GM21381 (cell line): ENCODE results near the gene RAB18.
"Not testable (repeated sequence)": the region's sequence is repeated elsewhere in the genome, so short reads cannot be mapped to it uniquely, and the experiment has no call there.

Source experiments
- ATAC-seq: cut with Tn5 transposase; IDR thresholded peaks from one replicate; pipeline ENCODE4 v1.9.1; 2021; ENCODE audit warnings: mild to moderate bottlenecking, moderate library complexity; ENCODE audit not compliant: unreplicated experiment

RAB18 gene

GRCh38 chr10:27503498-27504006 is 552 bp upstream of the RAB18 start:
- no peak for ATAC-seq

- no peak for ATAC-seq
Observed at GRCh38 chr10:27504808-27505460, 830 bp downstream of the RAB18 start.

- not testable (repeated sequence) for ATAC-seq
Observed at GRCh38 chr10:27505537-27505936, 1.4 kb downstream of the RAB18 start.

- no peak for ATAC-seq
Observed at GRCh38 chr10:27506280-27506679, 2.2 kb downstream of the RAB18 start.

GRCh38 chr10:27512548-27512947 is 8.4 kb downstream of the RAB18 start:
- no peak for ATAC-seq

GRCh38 chr10:27513451-27514191 is 9.5 kb downstream of the RAB18 start:
- ATAC-seq: no peak

- no peak for ATAC-seq
Observed at GRCh38 chr10:27514243-27514642, 10.1 kb downstream of the RAB18 start.

GRCh38 chr10:27518261-27518660 is 14.2 kb downstream of the RAB18 start:
- no peak for ATAC-seq

GRCh38 chr10:27525819-27526218 is 21.7 kb downstream of the RAB18 start:
- no peak for ATAC-seq

- no peak for ATAC-seq
Observed at GRCh38 chr10:27526242-27526641, 22.1 kb downstream of the RAB18 start.

GRCh38 chr10:27527666-27528295 is 23.7 kb downstream of the RAB18 start:
- ATAC-seq: no peak

- no peak for ATAC-seq
Observed at GRCh38 chr10:27529010-27529783, 25.1 kb downstream of the RAB18 start.

- no peak for ATAC-seq
Observed at GRCh38 chr10:27530477-27530876, 26.4 kb downstream of the RAB18 start.

GRCh38 chr10:27531336-27531847 is 27.3 kb downstream of the RAB18 start:
- no peak for ATAC-seq

GRCh38 chr10:27534161-27534700 is 30.1 kb downstream of the RAB18 start:
- no peak for ATAC-seq

GRCh38 chr10:27535317-27535716 is 31.2 kb downstream of the RAB18 start:
- no peak for ATAC-seq

GRCh38 chr10:27536437-27536836 is 32.3 kb downstream of the RAB18 start:
- no peak for ATAC-seq

- no peak for ATAC-seq
Observed at GRCh38 chr10:27537166-27537565, 33.1 kb downstream of the RAB18 start.

- ATAC-seq: no peak
Observed at GRCh38 chr10:27537787-27538186, 33.7 kb downstream of the RAB18 start.

- no peak for ATAC-seq
Observed at GRCh38 chr10:27540672-27541071, 36.6 kb downstream of the RAB18 start.
